Islet of Langerhans (tissue), 1 donor: ENCODE data around the gene CHCHD2.
A peak's percentile ranks its signal among the peaks of the same experiment; 100 is the strongest.
"Not testable (repeated sequence)": the region's sequence is repeated elsewhere in the genome, so short reads cannot be mapped to it uniquely, and the experiment has no call there.

Experiments
- FAIRE-seq: peaks from one replicate; lab custom pipeline; 2011; peaks lifted over from hg19 to GRCh38; lab: Jason Lieb, UNC

The CHCHD2 gene

DNA sequence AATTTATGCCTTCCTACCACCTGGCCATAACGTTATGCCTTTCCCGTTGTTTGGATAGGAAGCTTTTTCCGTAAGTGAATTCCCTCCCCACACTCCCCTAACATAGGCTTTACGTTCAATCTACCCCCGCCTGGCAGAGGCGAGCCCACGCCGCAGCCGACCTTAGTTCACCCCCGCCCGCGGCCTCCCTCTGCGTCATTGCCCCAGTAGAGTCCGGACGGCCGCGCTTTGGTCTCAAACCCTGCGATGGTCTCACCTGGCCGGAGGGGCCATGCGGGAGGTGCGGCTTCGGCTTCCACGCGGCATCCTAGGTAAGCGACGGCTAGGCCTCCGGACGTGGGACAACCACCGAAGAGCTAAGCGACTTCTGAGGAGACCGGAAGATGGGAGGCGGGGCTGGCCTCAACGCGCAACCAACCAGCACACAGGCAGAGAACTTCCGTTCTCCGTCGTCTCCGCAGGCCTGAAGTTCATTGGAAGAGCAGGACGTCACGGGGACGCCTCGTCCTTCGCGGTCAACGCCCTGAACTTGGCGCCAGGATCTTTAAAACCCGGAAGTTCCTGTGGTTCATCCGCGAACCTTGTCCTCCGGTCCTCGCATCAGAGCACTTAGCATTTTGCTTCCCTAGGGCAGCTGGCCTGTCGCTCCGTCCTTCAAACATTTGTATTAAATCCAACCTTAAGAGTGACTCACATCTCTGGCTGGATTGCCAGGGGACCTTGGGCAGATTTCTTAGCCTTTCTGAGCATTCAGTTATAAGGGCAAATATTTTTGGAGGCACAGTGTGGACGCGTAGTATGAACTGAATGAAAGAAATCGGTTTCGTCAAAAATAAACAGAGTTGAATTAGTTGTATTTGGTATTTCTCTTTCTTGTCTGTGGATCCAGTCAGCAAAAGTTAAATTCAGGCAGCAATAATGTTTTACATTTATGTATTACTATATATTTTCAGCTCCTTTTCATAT is at the start of gene CHCHD2:
Gene CHCHD2 (minus strand): TSS at position 369 of the 966 bp plus-strand sequence. CDS start 63 bp downstream, at position 306.
- peak; percentile 98 for FAIRE-seq

DNA sequence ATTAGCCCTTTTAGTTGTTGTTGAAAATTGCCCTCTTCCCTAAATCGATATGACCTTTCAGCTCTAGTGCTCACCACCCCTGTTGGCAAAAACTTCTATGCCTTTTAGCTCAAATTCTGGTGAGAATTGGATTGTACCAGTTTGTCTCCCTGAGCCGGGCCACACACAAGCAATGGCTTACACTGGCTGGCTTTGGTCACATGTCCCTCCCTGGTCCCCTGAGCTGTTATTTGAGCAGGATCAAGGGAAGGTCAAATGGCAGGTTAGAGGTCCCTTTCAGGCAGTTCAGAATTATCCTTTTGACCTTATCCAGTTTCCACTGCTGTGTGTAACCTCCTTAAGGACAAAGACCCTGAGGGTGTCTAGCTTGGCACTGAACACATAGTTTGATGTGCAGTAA is 24.8 kb upstream of the CHCHD2 start:
- FAIRE-seq: not testable (repeated sequence)

- FAIRE-seq: no peak
Observed at GRCh38 chr7:56127241-56127975, 21.1 kb upstream of the CHCHD2 start.

GRCh38 chr7:56125831-56126230 is 19.6 kb upstream of the CHCHD2 start:
- no peak for FAIRE-seq

- no peak for FAIRE-seq
Observed at GRCh38 chr7:56124981-56125380, 18.7 kb upstream of the CHCHD2 start.

GRCh38 chr7:56121440-56121839 is 15.2 kb upstream of the CHCHD2 start:
- FAIRE-seq: no peak

- FAIRE-seq: no peak
Observed at GRCh38 chr7:56115852-56116538, 9.7 kb upstream of the CHCHD2 start, which contains the start of gene NUPR2. Gene NUPR2, minus strand, starts transcription at chr7:56116417. Its CDS starts 103 bp downstream, at chr7:56116314.

DNA sequence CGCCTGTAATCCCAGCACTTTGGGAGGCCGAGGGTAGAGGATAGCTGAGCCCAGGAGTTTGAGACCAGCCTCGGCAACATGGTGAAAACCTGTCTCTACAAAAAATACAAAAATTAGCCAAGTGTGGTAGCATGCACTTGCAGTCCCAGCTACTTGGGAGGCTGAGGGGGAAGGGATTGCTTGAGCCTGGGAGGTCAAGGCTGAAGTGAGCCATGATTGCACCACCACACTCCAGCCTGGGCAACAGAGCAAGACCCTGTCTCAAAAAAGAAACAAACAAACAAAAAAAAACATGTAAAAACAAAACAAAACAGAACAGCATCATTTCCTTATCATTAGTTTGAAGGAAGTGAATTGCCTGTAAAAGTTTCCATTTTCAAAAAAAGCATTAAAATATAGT is 6.0 kb upstream of the CHCHD2 start:
- not testable (repeated sequence) for FAIRE-seq

DNA sequence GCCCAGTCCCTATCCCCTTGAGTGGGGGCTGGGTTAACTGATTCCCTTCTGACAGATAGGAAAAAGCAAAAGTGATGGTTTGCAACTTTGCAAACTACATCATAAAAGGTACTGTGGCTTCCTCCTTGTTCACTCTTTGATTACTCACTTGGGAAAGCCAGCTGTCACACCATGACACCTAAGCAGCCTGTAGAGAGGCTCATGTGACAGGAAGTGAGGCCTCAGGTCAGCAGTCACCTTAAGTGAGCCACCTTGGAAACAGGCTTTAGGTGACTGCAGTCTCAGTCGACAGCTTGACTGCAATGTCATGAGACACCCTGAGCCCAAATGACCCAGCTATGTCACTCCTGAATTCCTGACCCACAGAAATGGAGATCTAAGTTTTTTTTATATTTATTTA is 4.3 kb upstream of the CHCHD2 start:
- FAIRE-seq: no peak

DNA sequence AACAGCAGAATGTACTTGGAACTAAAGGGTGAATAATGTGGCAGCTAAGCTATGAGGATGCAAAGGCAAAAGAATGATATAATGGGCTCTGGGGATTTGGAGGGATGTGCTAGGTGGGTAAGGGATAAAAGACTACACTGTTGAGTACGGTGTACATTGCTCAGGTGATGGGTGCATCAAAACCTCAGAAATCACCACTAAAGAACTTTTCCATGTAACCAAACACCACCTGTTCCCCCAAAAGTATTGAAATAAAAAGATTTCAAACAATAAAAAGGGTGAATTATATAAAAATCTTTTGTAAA is 1.6 kb upstream of the CHCHD2 start:
- no peak for FAIRE-seq

GRCh38 chr7:56105508-56105907 is 768 bp downstream of the CHCHD2 start:
- peak; percentile 69 for FAIRE-seq

DNA sequence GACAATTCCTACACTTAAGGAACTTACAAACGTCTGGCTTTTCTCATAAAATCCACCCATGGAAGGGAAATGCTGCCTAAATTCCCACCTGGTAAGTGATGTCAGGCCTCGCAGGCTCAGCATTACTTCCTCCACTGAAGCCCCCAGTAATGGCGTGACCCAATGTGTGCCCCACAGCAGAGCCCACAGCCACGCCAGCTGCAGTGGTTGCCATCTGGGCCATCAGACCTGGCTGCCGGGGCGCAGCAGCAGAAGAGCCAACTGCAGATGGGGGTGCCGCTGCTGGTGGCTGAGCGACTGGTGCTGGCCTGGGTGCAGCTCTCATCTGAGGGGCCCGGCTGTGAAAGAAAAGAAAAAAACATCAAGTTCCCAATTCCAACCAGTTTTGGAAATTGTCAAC is 2.1 kb downstream of the CHCHD2 start:
- FAIRE-seq: not testable (repeated sequence)

GRCh38 chr7:56099653-56100052 is 6.6 kb downstream of the CHCHD2 start:
- FAIRE-seq: no peak

- FAIRE-seq: not testable (repeated sequence)
Observed at GRCh38 chr7:56098187-56099008, 7.9 kb downstream of the CHCHD2 start.

DNA sequence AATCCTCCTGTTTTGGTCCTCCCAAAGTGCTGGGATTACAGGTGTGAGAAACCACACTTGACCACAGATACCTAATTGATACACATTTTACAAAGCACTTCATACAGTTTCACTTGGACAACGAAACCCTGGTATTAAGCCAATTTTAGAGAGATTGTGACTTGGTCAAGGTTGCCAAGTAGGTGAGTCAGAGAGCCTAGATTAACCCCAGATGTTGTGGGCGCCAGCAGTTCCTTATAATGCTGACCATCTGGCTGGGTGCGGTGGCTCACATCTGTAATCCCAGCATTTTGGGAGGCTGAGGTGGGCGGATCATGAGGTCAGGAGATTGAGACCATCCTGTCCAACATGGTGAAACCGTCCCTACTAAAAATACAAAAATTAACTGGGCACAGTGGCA is 8.6 kb downstream of the CHCHD2 start:
- no peak for FAIRE-seq

GRCh38 chr7:56092789-56093531 is 13.3 kb downstream of the CHCHD2 start, which contains the start of gene PHKG1:
Gene PHKG1, minus strand, starts transcription at chr7:56092952. Its CDS starts 4,011 bp downstream, at chr7:56088941.
- FAIRE-seq: no peak

GRCh38 chr7:56092388-56092787 is 13.9 kb downstream of the CHCHD2 start:
- not testable (repeated sequence) for FAIRE-seq

- FAIRE-seq: no peak
Observed at GRCh38 chr7:56091591-56091990, 14.7 kb downstream of the CHCHD2 start.

DNA sequence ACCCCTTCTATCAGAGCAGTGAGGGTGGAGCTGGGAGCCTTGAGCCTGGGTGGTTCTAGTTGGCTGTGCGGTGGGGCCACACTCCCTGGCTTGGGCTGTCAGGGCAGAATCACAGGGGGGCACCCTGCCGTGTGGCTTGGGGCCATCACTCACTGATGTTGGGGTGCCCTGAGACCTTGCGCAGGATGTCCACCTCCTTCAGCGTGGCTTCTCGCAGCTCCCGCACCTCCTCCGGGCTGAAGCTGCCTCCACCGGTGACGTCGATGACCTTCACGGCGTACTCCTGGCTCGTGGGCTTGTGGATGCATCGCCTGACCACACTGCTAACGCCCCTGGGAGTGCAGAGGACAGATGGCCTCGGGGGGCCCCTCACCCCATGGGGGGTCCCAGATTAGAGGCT is 18.8 kb downstream of the CHCHD2 start:
- FAIRE-seq: no peak

- no peak for FAIRE-seq
Observed at GRCh38 chr7:56086761-56087160, 19.5 kb downstream of the CHCHD2 start.
